Astrocyte (in vitro differentiated cells and primary cell): ENCODE data around the gene AICDA.

Experiments used
- EZH2 ChIP-seq: IDR thresholded peaks from 2 replicates; pipeline ENCODE4 v1.6.1; 2012; ENCODE audit warnings: mild to moderate bottlenecking, low read length, inconsistent platforms; ENCODE audit not compliant: insufficient read depth
- TF ChIP-seq, protein P1 (sequence below): IDR thresholded peaks from 2 replicates; pipeline ENCODE4 v1.5.1; 2011; ENCODE audit warnings: low read depth, mild to moderate bottlenecking, inconsistent platforms, low read length, moderate library complexity; ENCODE audit not compliant: insufficient read depth

DNA sequence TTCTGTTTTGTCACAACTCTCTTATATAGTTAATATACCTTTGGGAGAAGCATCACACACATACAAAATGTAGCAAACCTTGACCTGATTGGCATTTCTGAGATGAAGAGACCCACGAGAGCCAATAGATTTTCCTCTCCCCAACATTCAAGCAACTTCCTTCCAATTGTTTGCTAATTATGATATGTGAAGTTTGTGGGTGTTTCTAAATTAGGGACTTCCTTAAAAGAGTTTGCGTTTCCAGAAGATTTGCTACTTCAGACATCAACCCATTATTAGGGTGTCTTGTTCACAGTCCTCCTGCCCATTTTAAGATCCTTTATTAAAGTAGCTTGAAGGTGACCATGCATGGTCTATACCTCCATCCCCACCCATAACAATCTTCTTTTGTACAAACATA, 9.4 kb downstream of the AICDA start:
- TF ChIP-seq, protein P1, sequence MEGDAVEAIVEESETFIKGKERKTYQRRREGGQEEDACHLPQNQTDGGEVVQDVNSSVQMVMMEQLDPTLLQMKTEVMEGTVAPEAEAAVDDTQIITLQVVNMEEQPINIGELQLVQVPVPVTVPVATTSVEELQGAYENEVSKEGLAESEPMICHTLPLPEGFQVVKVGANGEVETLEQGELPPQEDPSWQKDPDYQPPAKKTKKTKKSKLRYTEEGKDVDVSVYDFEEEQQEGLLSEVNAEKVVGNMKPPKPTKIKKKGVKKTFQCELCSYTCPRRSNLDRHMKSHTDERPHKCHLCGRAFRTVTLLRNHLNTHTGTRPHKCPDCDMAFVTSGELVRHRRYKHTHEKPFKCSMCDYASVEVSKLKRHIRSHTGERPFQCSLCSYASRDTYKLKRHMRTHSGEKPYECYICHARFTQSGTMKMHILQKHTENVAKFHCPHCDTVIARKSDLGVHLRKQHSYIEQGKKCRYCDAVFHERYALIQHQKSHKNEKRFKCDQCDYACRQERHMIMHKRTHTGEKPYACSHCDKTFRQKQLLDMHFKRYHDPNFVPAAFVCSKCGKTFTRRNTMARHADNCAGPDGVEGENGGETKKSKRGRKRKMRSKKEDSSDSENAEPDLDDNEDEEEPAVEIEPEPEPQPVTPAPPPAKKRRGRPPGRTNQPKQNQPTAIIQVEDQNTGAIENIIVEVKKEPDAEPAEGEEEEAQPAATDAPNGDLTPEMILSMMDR: no peak
- no peak for TF ChIP-seq EZH2
